ENCODE results near the gene ABLIM2. TPM values are rescaled to one million over a fixed set of nuclear protein-coding genes. Genes with fewer than 3 reads are reported as not detected.

The ABLIM2 gene
- total RNA-seq, 2 experiments from 2014 or later = 0.32 to 0.54 TPM

DNA sequence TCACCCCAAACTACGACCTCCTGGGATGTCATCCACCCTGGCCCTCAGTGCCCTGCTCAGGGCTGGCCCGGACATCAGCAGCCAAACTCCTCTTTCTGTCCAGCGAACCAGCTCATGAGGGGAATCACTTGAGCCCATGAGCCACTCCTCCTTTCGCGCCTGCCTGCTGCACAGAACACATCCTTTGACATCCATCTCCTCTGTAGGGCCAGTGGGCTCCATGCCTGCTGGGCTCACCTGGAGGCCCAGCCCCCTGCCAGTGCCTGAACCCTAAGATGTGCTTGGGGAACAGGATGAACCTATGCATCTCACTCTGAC, 43.5 kb downstream of the ABLIM2 start:
- intact Hi-C loops (cut with micrococcal nuclease) = no loop called here
- DNase-seq = no peak
- ATAC-seq = no peak
- Mint-ChIP-seq H3K27ac (no peak overlapping the region), H3K4me1 (ENCODE audit: low read depth) (peaks cover 22% of the 10 kb centered on the region), H3K27me3 (no peaks in the 10 kb centered on the region), H3K36me3 (ENCODE audit: low read depth) (no peaks in the 10 kb centered on the region), H3K4me3 (no peak overlapping the region), H3K9me3 (no peaks in the 10 kb centered on the region)
- TF ChIP-seq, protein P1, sequence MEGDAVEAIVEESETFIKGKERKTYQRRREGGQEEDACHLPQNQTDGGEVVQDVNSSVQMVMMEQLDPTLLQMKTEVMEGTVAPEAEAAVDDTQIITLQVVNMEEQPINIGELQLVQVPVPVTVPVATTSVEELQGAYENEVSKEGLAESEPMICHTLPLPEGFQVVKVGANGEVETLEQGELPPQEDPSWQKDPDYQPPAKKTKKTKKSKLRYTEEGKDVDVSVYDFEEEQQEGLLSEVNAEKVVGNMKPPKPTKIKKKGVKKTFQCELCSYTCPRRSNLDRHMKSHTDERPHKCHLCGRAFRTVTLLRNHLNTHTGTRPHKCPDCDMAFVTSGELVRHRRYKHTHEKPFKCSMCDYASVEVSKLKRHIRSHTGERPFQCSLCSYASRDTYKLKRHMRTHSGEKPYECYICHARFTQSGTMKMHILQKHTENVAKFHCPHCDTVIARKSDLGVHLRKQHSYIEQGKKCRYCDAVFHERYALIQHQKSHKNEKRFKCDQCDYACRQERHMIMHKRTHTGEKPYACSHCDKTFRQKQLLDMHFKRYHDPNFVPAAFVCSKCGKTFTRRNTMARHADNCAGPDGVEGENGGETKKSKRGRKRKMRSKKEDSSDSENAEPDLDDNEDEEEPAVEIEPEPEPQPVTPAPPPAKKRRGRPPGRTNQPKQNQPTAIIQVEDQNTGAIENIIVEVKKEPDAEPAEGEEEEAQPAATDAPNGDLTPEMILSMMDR (IDR thresholded peaks at IDR 0.05) = no peak
- ChIA-PET POLR2A (interaction anchor here (1.0 kb wide), 1 partner anchor 31 kb away, joined by 3 read pairs; no protein-coding TSS in a partner anchor), CTCF (no interaction called here)

DNA sequence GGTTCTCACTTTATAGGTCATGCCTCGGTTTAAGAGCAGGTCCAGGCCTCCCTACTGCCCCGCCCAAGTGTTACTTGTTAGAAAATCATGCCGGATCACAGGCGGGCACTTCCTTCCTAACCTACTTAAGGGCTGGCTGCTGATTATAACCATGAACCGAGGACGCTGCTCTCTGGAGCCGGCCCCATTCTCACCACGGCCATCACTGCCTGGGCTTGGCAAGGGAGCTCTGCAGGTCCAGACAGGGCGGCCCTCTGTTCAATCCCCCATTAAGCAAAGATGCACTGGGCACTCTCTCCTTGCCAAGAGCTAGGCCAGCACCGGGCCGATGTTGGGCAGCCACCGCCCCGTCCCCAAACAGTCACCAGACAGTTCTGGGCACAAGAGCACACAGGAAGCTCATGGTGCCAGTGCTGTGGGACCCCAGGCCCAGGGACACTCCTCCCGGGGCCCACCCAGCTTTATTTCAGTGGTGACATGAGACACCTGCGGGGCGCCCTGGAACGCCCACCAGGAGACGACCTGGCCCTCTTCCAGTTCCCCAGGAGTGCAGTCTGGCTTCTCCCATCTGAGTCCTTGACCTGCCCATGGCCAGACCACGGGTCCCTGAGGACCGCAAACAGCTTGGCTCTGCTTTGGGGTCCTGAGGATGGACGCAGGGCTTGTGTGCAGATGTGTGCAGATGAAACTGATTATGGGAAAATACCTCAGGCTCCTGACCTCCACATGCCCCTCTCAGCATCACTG, 44.0 kb downstream of the ABLIM2 start:
- CTCF ChIA-PET = no interaction called here
- H3K27ac Mint-ChIP-seq = no peak overlapping the region
- no peak for DNase-seq

DNA sequence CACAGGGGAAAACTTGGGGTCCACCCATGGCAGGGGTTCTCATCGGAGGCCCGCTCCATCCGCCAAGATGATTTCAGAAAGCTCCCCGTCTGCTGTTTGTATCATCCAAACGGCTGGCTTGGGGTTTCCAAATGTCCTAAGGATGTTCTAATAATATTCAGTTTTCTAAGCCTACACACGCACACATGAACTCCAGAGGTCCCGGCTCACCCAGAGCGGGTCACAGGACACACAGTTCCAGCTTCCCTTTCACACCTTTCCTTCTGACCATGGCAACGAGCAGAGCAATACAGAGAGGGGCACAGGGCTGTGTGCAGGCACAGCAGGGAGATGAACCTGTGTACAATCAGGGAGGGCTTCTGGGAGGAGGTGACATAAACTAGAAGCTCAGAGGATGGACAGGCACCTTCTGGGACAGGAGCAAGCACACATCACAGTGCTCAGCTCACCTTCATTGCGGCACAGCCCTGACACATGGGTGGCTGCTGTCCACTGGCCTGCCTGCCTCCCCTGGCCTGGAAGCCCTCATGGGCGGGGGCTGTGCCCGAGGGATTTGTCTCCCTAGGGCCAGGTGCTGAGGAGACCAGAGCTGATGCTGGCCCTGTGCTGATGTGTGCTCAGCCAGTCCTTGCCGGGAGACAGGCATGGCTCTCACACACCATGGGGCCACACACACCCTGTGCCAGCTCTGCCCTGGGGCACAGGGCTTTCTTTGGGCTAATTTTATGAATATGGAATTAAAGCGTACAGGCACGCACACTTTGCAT, 44.8 kb downstream of the ABLIM2 start:
- POLR2A ChIA-PET = no interaction called here
- no peak overlapping the region for H3K27ac Mint-ChIP-seq
- CTCF ChIA-PET = no interaction called here
- H3K27me3 Mint-ChIP-seq = no peaks in the 10 kb centered on the region
- H3K4me3 Mint-ChIP-seq = no peak overlapping the region
- peaks cover 22% of the 10 kb centered on the region for H3K4me1 Mint-ChIP-seq (ENCODE audit: low read depth)
- ATAC-seq = no peak
- DNase-seq = no peak
- TF ChIP-seq, protein P1 (IDR thresholded peaks at IDR 0.05) = no peak
- no peaks in the 10 kb centered on the region for H3K9me3 Mint-ChIP-seq
- intact Hi-C loops (cut with micrococcal nuclease) = no loop called here
- no peaks in the 10 kb centered on the region for H3K36me3 Mint-ChIP-seq (ENCODE audit: low read depth)

More for the DNA sequence above, 44.0 kb downstream of the ABLIM2 start:
- peaks cover 22% of the 10 kb centered on the region for H3K4me1 Mint-ChIP-seq (ENCODE audit: low read depth)
- TF ChIP-seq, protein P1 (IDR thresholded peaks at IDR 0.05) = no peak
- POLR2A ChIA-PET = no interaction called here
- H3K4me3 Mint-ChIP-seq = no peak overlapping the region
- ATAC-seq = no peak
- no peaks in the 10 kb centered on the region for H3K27me3 Mint-ChIP-seq
- no peaks in the 10 kb centered on the region for H3K36me3 Mint-ChIP-seq (ENCODE audit: low read depth)
- no peaks in the 10 kb centered on the region for H3K9me3 Mint-ChIP-seq
- intact Hi-C loops (cut with micrococcal nuclease) = no loop called here

DNA sequence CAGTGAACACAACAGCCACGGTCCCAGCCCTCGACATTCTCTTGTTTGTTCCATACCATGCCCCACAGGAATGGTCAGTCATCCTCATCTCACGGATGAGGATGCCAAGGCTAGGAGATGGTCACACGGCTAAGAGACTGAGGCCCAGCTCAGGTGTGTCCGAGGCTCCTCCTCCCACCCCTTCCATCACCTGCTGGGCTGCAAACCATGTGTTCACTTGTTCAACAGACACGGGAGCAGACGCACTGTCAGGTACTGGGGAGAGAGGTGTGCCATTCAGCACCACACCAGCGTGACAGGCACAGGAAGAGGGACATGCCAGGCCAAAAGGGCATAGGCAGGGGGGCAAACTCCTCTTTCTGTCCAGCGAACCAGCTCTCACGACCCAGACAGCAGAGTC, 45.9 kb downstream of the ABLIM2 start:
- POLR2A ChIA-PET = no interaction called here
- no peak overlapping the region for H3K27ac Mint-ChIP-seq
- H3K4me3 Mint-ChIP-seq = no peak overlapping the region
- no peaks in the 10 kb centered on the region for H3K36me3 Mint-ChIP-seq (ENCODE audit: low read depth)
- no peaks in the 10 kb centered on the region for H3K27me3 Mint-ChIP-seq
- peaks cover 22% of the 10 kb centered on the region for H3K4me1 Mint-ChIP-seq (ENCODE audit: low read depth)
- H3K9me3 Mint-ChIP-seq = no peaks in the 10 kb centered on the region
- CTCF ChIA-PET = no interaction called here
- DNase-seq (no peak), ATAC-seq (no peak)
- TF ChIP-seq, protein P1 (IDR thresholded peaks at IDR 0.05) = no peak
- intact Hi-C loops (cut with micrococcal nuclease) = no loop called here

DNA sequence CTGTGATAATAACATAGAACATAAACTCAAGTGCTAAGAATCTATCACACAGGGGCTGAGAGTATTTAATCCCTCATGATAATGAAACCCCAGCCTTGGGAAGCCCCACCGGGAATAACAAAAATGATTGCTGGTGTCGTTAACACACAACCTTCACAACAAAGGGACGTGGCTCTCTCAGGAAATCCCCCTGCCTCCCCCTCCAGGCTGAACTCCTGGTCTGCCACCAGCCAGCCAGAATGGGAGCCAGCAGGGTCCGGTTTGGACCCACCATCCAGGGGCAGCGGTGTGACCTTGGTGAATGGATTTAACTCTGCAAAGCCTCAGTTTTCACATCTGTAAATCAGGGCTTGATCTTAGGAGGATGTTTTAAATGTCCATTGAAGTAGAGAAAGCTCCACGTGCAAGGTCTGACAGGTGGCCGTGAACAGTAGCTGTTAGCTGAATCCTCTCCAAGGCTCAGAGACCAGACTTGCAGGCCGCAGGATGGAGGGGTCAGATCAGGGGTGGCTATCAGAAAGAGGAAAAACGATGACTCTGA, 46.5 kb downstream of the ABLIM2 start:
- Mint-ChIP-seq H3K4me1 (ENCODE audit: low read depth) (peaks cover 17% of the 10 kb centered on the region), H3K36me3 (ENCODE audit: low read depth) (no peaks in the 10 kb centered on the region), H3K27ac (no peak overlapping the region), H3K27me3 (no peaks in the 10 kb centered on the region), H3K4me3 (no peak overlapping the region), H3K9me3 (no peaks in the 10 kb centered on the region)
- intact Hi-C loops (cut with micrococcal nuclease) = no loop called here
- TF ChIP-seq, protein P1 (IDR thresholded peaks at IDR 0.05) = no peak
- ChIA-PET CTCF (no interaction called here), POLR2A (no interaction called here)
- ATAC-seq = no peak
- DNase-seq = no peak

Data from activated CD8-positive, alpha-beta T cell treated with anti-CD3 and anti-CD28 coated beads for 36 hours (primary cell).